GM19468 (cell line): ENCODE data around the gene IKZF1.

Experiments
- ATAC-seq: cut with Tn5 transposase; IDR thresholded peaks from one replicate; pipeline ENCODE4 v1.9.1; 2021; ENCODE audit warnings: mild to moderate bottlenecking, moderate library complexity, moderate number of reproducible peaks; ENCODE audit not compliant: unreplicated experiment; ENCODE audit errors: extremely low read depth

IKZF1 gene

GRCh38 chr7:50426280-50427045 lies 121.9 kb downstream of the IKZF1 start:
- ATAC-seq = no peak

- no peak for ATAC-seq
These were observed 123.0 kb downstream of the IKZF1 start for GRCh38 chr7:50427518-50427917.

GRCh38 chr7:50428911-50429310 lies 124.4 kb downstream of the IKZF1 start:
- ATAC-seq = no peak

DNA sequence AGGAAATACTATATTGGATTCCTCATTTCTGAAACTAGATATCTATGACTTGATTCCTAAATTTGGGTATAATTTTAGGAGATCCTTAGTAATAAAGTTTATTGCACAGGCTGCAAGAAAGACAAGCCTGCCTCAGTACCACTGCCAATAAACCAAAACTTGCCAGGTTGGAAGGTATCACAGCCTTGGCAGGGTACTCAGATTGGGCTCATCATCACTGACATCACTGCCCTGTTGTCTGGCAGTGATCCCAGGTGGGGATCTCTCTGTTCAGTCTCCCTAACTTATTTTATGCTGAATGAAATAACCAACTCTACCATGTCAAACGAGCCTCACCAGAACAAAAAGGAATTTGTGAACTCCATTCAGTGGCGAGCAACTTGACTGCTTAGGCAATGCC lies 126.8 kb downstream of the IKZF1 start:
- no peak for ATAC-seq

DNA sequence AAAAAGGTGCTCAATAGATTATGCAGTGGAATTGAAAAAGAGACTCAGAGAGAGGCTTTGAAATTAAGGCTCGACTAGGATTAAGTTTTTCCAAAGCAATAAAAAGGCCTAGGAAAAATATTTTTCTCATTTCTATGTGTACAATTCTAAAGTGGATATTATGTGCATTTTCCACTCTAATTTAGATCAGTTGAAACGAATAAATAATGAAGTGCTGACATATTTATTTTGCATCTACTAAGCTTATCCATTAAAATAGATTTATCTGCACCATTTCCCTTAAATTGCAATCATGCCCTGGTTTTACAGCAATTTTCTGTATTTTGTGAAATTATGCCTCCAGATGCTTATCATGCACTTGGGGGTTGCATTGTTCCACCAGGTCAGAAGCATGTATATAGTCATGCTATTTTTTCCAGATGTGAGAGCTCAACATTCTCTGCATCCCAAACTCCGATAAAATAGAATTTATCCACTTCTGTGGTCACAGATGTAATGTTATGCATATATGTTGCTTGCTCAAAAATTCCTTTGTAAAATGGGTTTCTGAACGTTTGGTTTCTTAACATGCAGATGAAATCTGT lies 127.3 kb downstream of the IKZF1 start:
- ATAC-seq = no peak

- ATAC-seq = no peak
These were observed 131.8 kb downstream of the IKZF1 start for GRCh38 chr7:50436133-50436806.

GRCh38 chr7:50446542-50446960 lies 142.0 kb downstream of the IKZF1 start:
- no peak for ATAC-seq

DNA sequence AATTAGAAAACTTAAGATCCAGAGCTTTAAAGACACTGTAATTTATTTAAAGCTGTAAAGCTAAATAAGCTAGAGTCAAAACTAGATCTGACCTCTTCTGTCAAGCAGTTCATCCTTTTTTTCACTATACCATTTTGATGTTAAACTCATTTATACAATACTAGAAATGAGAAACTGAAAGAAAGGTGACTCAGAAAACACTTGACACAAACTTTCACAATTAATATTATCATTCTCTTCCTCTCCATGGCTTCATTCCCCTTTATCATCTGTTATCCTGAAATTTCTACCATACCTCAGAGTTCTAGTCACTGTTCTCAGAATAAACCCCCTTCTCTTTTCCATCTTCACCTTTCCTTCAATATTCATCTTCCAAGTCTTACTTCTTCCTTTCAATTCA lies 144.3 kb downstream of the IKZF1 start:
- no peak for ATAC-seq

DNA sequence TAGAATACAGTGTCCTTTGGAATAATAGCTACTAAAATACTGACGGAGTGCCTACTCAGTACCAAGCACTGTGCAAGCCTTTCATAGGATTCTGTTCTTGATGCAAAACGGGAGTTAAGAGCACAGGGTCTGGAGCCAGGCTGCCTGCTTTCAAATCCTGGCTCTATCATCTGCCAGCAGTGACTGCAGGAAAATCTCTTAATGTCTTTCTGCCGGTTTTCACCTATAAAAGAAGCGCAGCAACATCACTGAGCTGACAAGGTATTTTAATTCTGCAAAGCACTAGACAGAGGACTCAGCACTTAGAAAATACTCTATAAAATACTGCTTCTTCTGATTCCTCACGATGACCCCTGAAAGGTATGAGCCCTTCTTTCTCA lies 145.0 kb downstream of the IKZF1 start:
- ATAC-seq = no peak

DNA sequence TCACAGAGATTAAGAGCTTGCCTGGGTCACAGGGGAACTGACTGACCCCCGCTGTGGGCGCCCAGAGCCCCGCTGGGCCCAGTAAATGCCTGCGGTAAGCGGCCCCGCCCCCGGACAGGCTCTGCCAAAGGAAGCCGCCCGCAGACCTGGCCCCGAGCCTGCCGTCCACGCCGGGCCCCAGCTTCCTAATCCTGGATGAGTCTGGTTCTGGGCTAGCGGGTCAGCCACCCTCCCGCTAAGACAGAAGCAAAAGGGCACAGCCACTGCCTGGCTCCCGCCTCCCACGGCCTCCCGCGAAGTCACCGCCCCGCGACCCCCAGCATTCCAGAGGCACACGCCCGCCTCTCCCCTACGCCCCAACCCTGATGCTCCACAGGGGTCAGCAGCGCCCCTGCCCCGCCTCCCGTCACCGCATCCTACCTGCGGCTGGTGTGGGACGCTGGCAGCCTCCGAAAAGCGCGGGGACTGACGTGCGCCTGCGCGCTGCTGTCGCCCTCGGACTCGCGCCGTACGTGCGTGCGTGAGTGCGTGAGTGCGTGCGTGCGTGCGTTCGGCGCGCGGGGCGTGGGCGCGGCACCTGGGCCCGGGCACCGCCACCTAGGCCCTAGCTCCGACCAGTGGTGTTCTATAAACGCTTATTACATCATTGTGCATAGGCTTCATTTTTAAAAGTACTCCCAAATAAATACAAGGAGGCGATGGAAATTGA lies 145.5 kb downstream of the IKZF1 start, which contains the start of gene FIGNL1:
Gene FIGNL1, minus strand, starts transcription at position 470 of the 709 bp plus-strand sequence. CDS start 3,063 bp downstream, outside the sequence.
- ATAC-seq = peak; percentile 86

DNA sequence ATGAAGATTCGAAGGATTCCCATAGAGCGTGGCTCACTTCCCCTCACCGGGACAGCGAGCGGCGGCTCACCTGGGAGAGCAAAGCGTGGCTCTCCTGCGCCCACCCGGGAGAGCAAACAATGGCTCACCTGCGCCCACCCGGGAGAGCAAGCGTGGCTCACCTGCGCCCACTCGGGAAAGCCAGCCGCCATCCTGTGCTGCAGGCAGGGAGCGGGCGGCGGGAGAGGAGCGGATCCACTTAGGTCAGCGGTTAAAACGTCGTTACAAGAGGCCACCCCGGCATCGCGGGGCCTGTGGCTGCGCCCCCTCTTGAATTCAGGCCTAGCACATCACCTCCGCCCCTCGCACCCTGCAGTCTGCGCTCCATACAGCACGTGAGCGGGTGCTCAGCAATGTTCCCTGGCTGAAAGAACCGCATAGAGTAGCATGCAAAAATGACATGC lies 146.1 kb downstream of the IKZF1 start:
- peak; percentile 1 for ATAC-seq
